Panc1 (cell line): Measurements from ENCODE around the gene PUS1.

ENCODE experiments used
- CTCF ChIP-seq: fragments of 450-650 bp; IDR thresholded peaks from 2 replicates; pipeline ENCODE4 v1.5.1; 2017; ENCODE audit warnings: mild to moderate bottlenecking
- TCF7L2 ChIP-seq: IDR thresholded peaks from 2 replicates; pipeline ENCODE4 v1.6.1; 2011; ENCODE audit warnings: mild to moderate bottlenecking, low read depth, low read length, inconsistent platforms
- TF ChIP-seq, protein P1 (sequence below), 2 experiments: IDR thresholded peaks; 2 replicates each; pipeline ENCODE4 v1.6.1; 2011 to 2012; ENCODE audit warnings: low read depth in 2 of 2, control low read depth in 1 of 2, low read length in 1 of 2, mild to moderate bottlenecking in 1 of 2, moderate library complexity in 1 of 2; ENCODE audit not compliant: insufficient read depth in 1 of 2

GRCh38 chr12:131991816-131992430 lies 62.8 kb downstream of the PUS1 start:
- TF ChIP-seq CTCF: no peak
- TF ChIP-seq TCF7L2: no peak
- TF ChIP-seq, protein P1, sequence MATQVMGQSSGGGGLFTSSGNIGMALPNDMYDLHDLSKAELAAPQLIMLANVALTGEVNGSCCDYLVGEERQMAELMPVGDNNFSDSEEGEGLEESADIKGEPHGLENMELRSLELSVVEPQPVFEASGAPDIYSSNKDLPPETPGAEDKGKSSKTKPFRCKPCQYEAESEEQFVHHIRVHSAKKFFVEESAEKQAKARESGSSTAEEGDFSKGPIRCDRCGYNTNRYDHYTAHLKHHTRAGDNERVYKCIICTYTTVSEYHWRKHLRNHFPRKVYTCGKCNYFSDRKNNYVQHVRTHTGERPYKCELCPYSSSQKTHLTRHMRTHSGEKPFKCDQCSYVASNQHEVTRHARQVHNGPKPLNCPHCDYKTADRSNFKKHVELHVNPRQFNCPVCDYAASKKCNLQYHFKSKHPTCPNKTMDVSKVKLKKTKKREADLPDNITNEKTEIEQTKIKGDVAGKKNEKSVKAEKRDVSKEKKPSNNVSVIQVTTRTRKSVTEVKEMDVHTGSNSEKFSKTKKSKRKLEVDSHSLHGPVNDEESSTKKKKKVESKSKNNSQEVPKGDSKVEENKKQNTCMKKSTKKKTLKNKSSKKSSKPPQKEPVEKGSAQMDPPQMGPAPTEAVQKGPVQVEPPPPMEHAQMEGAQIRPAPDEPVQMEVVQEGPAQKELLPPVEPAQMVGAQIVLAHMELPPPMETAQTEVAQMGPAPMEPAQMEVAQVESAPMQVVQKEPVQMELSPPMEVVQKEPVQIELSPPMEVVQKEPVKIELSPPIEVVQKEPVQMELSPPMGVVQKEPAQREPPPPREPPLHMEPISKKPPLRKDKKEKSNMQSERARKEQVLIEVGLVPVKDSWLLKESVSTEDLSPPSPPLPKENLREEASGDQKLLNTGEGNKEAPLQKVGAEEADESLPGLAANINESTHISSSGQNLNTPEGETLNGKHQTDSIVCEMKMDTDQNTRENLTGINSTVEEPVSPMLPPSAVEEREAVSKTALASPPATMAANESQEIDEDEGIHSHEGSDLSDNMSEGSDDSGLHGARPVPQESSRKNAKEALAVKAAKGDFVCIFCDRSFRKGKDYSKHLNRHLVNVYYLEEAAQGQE (IDR thresholded peaks at IDR 0.05; ENCODE audit: insufficient read depth in 1 of 2, low read depth in 2 of 2, low read length in 1 of 2): no peak
